Peyer's patch (tissue), 4 donors: ENCODE data around the gene SLC25A23. TPM values are rescaled to one million over a fixed set of nuclear protein-coding genes. Genes with fewer than 3 reads are reported as not detected.

Experiments used
- DNase-seq, 3 donors: peaks; one replicate each; pipeline ENCODE4 v3.0.0-alpha.2; 2017 to 2019
- H3K27ac ChIP-seq, 4 donors: fragments of 200-600 bp; sonication (generic); one replicate each; pipeline ENCODE4 v1.5.1; 2016 to 2019
- H3K27me3 ChIP-seq, 2 donors: fragments of 200-600 bp; sonication (generic); one replicate each; pipeline ENCODE4 v1.5.1; 2019
- H3K36me3 ChIP-seq, 3 donors: fragments of 200-600 bp; sonication (generic); one replicate each; pipeline ENCODE4 v1.5.1; 2016 to 2019
- H3K4me1 ChIP-seq, 4 donors: fragments of 200-600 bp; sonication (generic); one replicate each; pipeline ENCODE4 v1.5.1; 2016 to 2019
- H3K4me3 ChIP-seq, 4 donors: fragments of 200-600 bp; sonication (generic); 1 replicate in 3 of 4; 2 replicates in 1 of 4; pipeline ENCODE4 v1.5.1; 2016 to 2019; ENCODE audit warnings: mild to moderate bottlenecking in 1 of 4
- H3K9me3 ChIP-seq, 4 donors: fragments of 200-600 bp; sonication (generic); one replicate each; pipeline ENCODE4 v1.5.1; 2016 to 2019; ENCODE audit warnings: mild to moderate bottlenecking in 1 of 4
- POLR2A ChIP-seq, 2 donors: fragments of 450-650 bp; IDR thresholded peaks; one replicate each; pipeline ENCODE4 v1.5.1; 2017; ENCODE audit warnings: antibody characterized with exemption in 2 of 2, mild to moderate bottlenecking in 2 of 2, moderate library complexity in 2 of 2
- total RNA-seq, 4 donors: library from RNA; depleted of rRNA; stranded (reverse); fragments of >200 nt; gene quantifications; one replicate each; pipeline ENCODE4 v1.1.0, GENCODE V29; 2016
- TF ChIP-seq, protein P1 (sequence below), 6 experiments: fragments of 450-650 bp in 4 of 6; fragments of 200-600 bp in 2 of 6; sonication (generic) in 1 of 6; IDR thresholded peaks; one replicate each; pipeline ENCODE4 v1.5.1; 2017 to 2019; ENCODE audit warnings: antibody characterized with exemption in 6 of 6, mild to moderate bottlenecking in 3 of 6, moderate library complexity in 1 of 6

SLC25A23 gene
- total RNA-seq, 4 donors from 2014 or later = 69.3 to 209 (median 122) TPM

DNA sequence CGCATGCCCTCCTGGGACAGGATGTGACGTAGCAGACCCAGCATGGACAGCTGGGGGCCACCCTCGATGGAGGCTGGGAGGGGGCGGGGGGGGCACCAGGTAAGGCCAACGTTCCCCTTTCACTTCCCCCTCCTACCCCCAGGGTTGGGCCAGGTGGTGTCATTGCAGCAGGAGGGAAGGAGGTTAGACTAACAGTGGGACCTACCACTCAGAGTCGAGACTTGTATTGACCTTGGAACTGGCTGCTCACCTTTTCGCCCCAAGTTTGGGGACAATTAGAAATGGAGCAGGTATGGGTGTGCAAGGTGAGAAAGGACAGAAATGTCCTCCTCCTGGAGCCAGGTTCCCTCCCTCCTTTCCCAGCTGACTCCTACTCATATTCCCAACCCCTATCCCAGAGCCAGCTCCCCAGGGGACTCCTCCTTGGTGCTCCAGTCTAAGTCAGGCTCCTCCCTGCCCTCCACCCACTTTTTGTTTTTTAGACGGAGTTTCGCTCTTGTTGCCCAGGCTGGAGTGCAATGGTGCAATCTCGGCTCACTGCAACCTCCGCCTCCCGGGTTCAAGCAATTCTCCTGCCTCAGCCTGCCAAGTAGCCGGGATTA, 17.4 kb downstream of the SLC25A23 start:
- Histone ChIP-seq H3K27me3 (no peaks in the 10 kb centered on the region), H3K9me3 (no peaks in the 10 kb centered on the region), H3K4me3 (no peak overlapping the region), H3K27ac (no peak overlapping the region), H3K4me1 (no peaks in the 10 kb centered on the region), H3K36me3 (peaks cover 0 to 21% (median 0%) of the 10 kb centered on the region in 3 donors)
- DNase-seq = no peak
- TF ChIP-seq POLR2A (IDR thresholded peaks at IDR 0.05) = no peak
- TF ChIP-seq, protein P1, sequence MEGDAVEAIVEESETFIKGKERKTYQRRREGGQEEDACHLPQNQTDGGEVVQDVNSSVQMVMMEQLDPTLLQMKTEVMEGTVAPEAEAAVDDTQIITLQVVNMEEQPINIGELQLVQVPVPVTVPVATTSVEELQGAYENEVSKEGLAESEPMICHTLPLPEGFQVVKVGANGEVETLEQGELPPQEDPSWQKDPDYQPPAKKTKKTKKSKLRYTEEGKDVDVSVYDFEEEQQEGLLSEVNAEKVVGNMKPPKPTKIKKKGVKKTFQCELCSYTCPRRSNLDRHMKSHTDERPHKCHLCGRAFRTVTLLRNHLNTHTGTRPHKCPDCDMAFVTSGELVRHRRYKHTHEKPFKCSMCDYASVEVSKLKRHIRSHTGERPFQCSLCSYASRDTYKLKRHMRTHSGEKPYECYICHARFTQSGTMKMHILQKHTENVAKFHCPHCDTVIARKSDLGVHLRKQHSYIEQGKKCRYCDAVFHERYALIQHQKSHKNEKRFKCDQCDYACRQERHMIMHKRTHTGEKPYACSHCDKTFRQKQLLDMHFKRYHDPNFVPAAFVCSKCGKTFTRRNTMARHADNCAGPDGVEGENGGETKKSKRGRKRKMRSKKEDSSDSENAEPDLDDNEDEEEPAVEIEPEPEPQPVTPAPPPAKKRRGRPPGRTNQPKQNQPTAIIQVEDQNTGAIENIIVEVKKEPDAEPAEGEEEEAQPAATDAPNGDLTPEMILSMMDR (IDR thresholded peaks at IDR 0.05) = no peak

DNA sequence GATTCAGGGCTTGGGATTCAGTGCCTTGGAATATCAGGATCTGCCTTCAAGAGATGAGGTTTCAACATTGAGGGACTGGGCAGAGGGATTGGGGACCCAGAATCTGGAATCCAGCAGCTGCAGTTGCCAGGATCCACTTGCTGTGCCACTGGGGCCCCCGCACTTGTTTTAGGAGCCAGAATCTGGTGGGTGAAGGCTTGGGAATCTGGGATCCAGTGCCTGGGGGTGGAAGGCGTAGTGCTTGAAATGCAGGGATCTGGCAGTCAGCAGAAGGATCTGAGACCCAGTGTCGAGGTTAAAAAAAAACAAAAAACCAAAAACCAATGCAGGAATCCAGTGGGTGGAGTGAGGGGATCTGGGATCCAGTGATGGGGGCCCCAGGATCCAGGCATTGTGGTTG, 18.7 kb downstream of the SLC25A23 start:
- Histone ChIP-seq H3K4me1 (no peaks in the 10 kb centered on the region), H3K27ac (no peak overlapping the region), H3K9me3 (no peaks in the 10 kb centered on the region), H3K36me3 (peaks cover 0 to 11% (median 0%) of the 10 kb centered on the region in 3 donors), H3K27me3 (no peaks in the 10 kb centered on the region), H3K4me3 (no peak overlapping the region)
- TF ChIP-seq, protein P1 (IDR thresholded peaks at IDR 0.05) = no peak
- TF ChIP-seq POLR2A (IDR thresholded peaks at IDR 0.05) = no peak
- DNase-seq = no peak

DNA sequence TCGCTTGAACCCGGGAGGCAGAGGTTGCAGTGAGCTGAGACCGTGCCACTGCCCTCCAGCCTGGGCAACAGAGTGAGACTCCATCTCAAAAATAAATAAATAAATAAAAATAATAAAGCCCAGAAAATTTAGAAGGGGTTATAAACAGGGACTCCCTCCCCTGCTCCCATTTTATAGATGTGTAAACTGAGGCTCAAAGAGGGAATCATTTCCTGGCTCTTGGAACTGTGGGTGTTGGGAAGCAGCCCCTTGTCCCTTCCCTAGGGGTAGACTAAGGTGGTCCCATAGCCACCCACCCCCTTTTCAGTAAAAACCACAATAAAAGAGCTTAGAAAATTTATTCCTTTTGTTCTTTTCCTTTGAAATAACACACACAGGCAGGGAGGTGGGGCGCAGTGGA, 19.8 kb downstream of the SLC25A23 start:
- TF ChIP-seq POLR2A (IDR thresholded peaks at IDR 0.05) = no peak
- TF ChIP-seq, protein P1 (IDR thresholded peaks at IDR 0.05) = no peak
- Histone ChIP-seq H3K27ac (no peak overlapping the region), H3K27me3 (no peaks in the 10 kb centered on the region), H3K4me1 (no peaks in the 10 kb centered on the region), H3K9me3 (no peaks in the 10 kb centered on the region), H3K36me3 (peaks cover 0 to 1% (median 0%) of the 10 kb centered on the region in 3 donors), H3K4me3 (no peak overlapping the region)
- no peak for DNase-seq

DNA sequence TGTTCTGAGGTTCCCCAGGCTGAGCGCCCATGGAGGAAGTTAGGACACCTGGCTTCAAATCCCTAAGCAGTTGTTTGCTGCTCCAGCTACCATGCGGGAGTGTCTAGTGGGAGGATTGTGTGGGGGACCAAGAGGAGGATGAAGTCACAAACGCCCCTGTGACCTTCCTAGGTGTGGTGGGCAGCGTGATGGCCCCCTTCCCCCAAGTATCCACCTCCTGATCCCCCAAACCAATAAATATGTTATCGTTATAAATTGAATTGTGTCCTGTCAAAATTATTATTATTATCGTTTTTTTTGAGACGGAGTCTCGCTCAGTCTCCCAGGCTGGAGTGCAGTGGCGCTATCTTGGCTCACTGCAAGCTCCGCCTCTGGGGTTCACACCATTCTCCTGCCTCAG, 25.9 kb downstream of the SLC25A23 start, which contains the start of gene SLC25A41:
Gene SLC25A41 (minus strand): TSS at position 101 of the 400 bp plus-strand sequence. CDS start 70 bp downstream, at position 31.
- TF ChIP-seq, protein P1 (IDR thresholded peaks at IDR 0.05) = no peak
- TF ChIP-seq POLR2A (IDR thresholded peaks at IDR 0.05) = no peak
- no peak for DNase-seq
- H3K27ac ChIP-seq = no peak within 1 kb of the TSS

DNA sequence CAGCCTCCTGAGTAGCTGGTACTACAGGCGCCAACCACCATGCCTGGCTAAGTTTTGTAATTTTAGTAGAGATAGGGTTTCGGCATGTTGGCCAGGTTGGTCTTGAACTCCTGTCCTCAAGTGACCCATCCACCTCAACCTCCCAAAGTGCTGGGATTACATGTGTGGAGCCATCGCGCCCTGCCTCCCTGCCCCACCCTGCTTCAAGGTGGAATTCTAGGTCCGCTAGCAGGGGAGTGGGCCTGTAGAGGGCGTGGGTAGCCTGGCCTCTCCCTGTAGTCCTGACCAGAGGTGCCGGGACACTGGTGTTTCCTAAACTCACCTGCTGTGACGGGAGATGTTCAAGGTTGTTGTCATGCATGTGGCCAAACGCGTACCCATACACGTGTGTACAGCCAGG, 26.4 kb downstream of the SLC25A23 start:
- DNase-seq = no peak
- no peak overlapping the region for H3K27ac ChIP-seq
- H3K4me3 ChIP-seq = no peak overlapping the region
- no peaks in the 10 kb centered on the region for H3K27me3 ChIP-seq
- no peaks in the 10 kb centered on the region for H3K36me3 ChIP-seq
- no peaks in the 10 kb centered on the region for H3K4me1 ChIP-seq
- no peak for TF ChIP-seq POLR2A (IDR thresholded peaks at IDR 0.05)
- TF ChIP-seq, protein P1 (IDR thresholded peaks at IDR 0.05) = no peak
- no peaks in the 10 kb centered on the region for H3K9me3 ChIP-seq

More for the DNA sequence above, 25.9 kb downstream of the SLC25A23 start, which contains the start of gene SLC25A41:
- H3K9me3 ChIP-seq = no peaks in the 10 kb centered on the region
- H3K27me3 ChIP-seq = no peaks in the 10 kb centered on the region
- no peaks in the 10 kb centered on the region for H3K4me1 ChIP-seq
- no peaks in the 10 kb centered on the region for H3K36me3 ChIP-seq
- H3K4me3 ChIP-seq = no peak within 1 kb of the TSS
